ENCODE measurements around the gene RANBP17.

- TF ChIP-seq CTCF (IDR thresholded peaks at IDR 0.05) (no peak), EZH2 (IDR thresholded peaks at IDR 0.05) (no peak), EZH2phosphoT487 (IDR thresholded peaks at IDR 0.05) (no peak)
Observed at GRCh38 chr5:171189442-171189841, 327.6 kb downstream of the RANBP17 start.
